NB4 (cell line): ENCODE data around the gene KRTAP12-4.

Experiments used
- CTCF ChIP-seq: IDR thresholded peaks from one replicate; pipeline ENCODE4 v1.5.1; 2012; ENCODE audit warnings: low read depth, low read length
- MYC ChIP-seq: IDR thresholded peaks from 2 replicates; pipeline ENCODE4 v1.6.1; 2011; ENCODE audit warnings: low read depth, low read length
- POLR2A ChIP-seq: IDR thresholded peaks from 2 replicates; pipeline ENCODE4 v1.6.1; 2011; ENCODE audit warnings: mild to moderate bottlenecking; ENCODE audit not compliant: insufficient read length; ENCODE audit errors: extremely low read depth
- TF ChIP-seq, protein P1 (sequence below): IDR thresholded peaks from 2 replicates; pipeline ENCODE4 v1.6.1; 2011; ENCODE audit warnings: low read depth, low read length

- no peak for TF ChIP-seq CTCF
- TF ChIP-seq, protein P1, sequence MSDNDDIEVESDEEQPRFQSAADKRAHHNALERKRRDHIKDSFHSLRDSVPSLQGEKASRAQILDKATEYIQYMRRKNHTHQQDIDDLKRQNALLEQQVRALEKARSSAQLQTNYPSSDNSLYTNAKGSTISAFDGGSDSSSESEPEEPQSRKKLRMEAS = no peak
- TF ChIP-seq POLR2A = no peak
- no peak for TF ChIP-seq MYC
These were observed 28.2 kb upstream of the KRTAP12-4 start for GRCh38 chr21:44682580-44683151.
